H1 (cell line): ENCODE results near the gene FGL2.

Experiments used
- CBX8 ChIP-seq: fragments of 300-800, 300-1000 bp; sonication (generic); IDR thresholded peaks from 2 replicates; pipeline ENCODE4 v1.7.1; 2016; ENCODE audit warnings: low read depth, low read length, borderline replicate concordance
- CTCF ChIP-seq, 3 experiments: IDR thresholded peaks; 1 replicate in 2 of 3; 2 replicates in 1 of 3; pipeline versions ENCODE4 v1.5.1 to v1.6.1; 2011; ENCODE audit warnings: low read length in 3 of 3, mild to moderate bottlenecking in 3 of 3, inconsistent platforms in 2 of 3, low read depth in 1 of 3, moderate library complexity in 1 of 3; ENCODE audit not compliant: insufficient read depth in 1 of 3; ENCODE audit errors: control extremely low read depth in 1 of 3
- POLR2A ChIP-seq, 2 experiments: IDR thresholded peaks; 1 replicate in 1 of 2; 2 replicates in 1 of 2; pipeline ENCODE4 v1.6.1; 2011; ENCODE audit warnings: low read depth in 2 of 2, low read length in 2 of 2, mild to moderate bottlenecking in 2 of 2; ENCODE audit errors: control extremely low read depth in 1 of 2
- POLR2AphosphoS5 ChIP-seq: IDR thresholded peaks from 2 replicates; pipeline ENCODE4 v1.6.1; 2011; ENCODE audit warnings: low read depth, low read length
- SP1 ChIP-seq: IDR thresholded peaks from 2 replicates; pipeline ENCODE4 v1.6.1; 2011; ENCODE audit warnings: low read depth, low read length
- ZNF274 ChIP-seq: IDR thresholded peaks from 2 replicates; pipeline ENCODE4 v1.7.0; 2012; ENCODE audit warnings: low read length, borderline replicate concordance; ENCODE audit errors: extremely low read depth

DNA sequence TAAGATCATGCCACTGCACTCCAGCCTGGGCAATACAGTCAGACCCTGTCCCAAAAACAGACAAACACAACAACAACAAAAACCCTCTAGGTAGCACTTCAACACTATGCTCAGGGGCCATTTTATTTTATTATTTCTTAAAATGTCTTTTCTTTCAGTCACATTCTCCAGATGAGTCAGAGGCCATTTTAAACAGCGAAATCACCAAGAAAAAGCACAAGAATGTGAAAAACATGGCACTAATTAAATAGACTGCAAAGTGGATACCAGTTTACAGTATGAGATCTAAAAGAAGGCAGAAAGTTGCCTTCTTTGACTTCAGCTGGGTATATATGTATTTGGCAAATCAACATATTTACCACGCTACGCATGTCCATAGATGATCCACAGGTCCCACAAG, 6.1 kb upstream of the FGL2 start:
- TF ChIP-seq CTCF (IDR thresholded peaks at IDR 0.05; ENCODE audit: control extremely low read depth in 1 of 3, insufficient read depth in 1 of 3, low read depth in 1 of 3, low read length in 3 of 3) (no peak), ZNF274 (no peak), POLR2AphosphoS5 (no peak), SP1 (no peak), POLR2A (IDR thresholded peaks at IDR 0.05; ENCODE audit: control extremely low read depth in 1 of 2, low read depth in 2 of 2, low read length in 2 of 2) (no peak), CBX8 (no peak)
